IPS-20b (cell line): Measurements from ENCODE around the gene BICD1.
A peak's percentile ranks its signal among the peaks of the same experiment; 100 is the strongest.
"Not testable (repeated sequence)": the region's sequence is repeated elsewhere in the genome, so short reads cannot be mapped to it uniquely, and the experiment has no call there.

Experiments used
- H3K27ac ChIP-seq: one replicate; pipeline ENCODE4 v1.5.1; 2013; ENCODE audit warnings: low read length
- H3K27me3 ChIP-seq: 2 replicates; pipeline ENCODE4 v1.6.1; 2013; ENCODE audit warnings: mild to moderate bottlenecking, low read length, inconsistent platforms; ENCODE audit not compliant: insufficient read depth
- H3K36me3 ChIP-seq: 2 replicates; pipeline ENCODE4 v1.6.1; 2013; ENCODE audit warnings: low read depth, mild to moderate bottlenecking, inconsistent platforms, low read length, moderate library complexity; ENCODE audit not compliant: insufficient read depth
- H3K4me1 ChIP-seq: 2 replicates; pipeline ENCODE4 v1.6.1; 2013; ENCODE audit warnings: mild to moderate bottlenecking, control low read depth, inconsistent platforms, low read length, moderate library complexity; ENCODE audit not compliant: insufficient read depth
- H3K4me3 ChIP-seq: 2 replicates; pipeline ENCODE4 v1.5.1; 2013; ENCODE audit warnings: mild to moderate bottlenecking, low read length, inconsistent platforms
- H3K9ac ChIP-seq: 2 replicates; pipeline ENCODE4 v1.6.1; 2013; ENCODE audit warnings: low read depth, mild to moderate bottlenecking, inconsistent platforms, low read length, moderate library complexity
- H3K9me3 ChIP-seq: 2 replicates; pipeline ENCODE4 v1.6.1; 2013; ENCODE audit warnings: mild to moderate bottlenecking, low read depth, low read length, inconsistent platforms; ENCODE audit not compliant: insufficient read depth

BICD1 gene

GRCh38 chr12:32166510-32166909 lies 59.9 kb downstream of the BICD1 start:
- Histone ChIP-seq H3K27me3 (no peaks in the 10 kb centered on the region), H3K4me3 (no peak overlapping the region), H3K9ac (no peak overlapping the region), H3K4me1 (peaks cover 16% of the 10 kb centered on the region), H3K9me3 (no peaks in the 10 kb centered on the region), H3K27ac (no peak overlapping the region), H3K36me3 (no peaks in the 10 kb centered on the region)

GRCh38 chr12:32170437-32170998 lies 63.9 kb downstream of the BICD1 start:
- Histone ChIP-seq H3K4me3 (no peak overlapping the region), H3K27me3 (no peaks in the 10 kb centered on the region), H3K9me3 (no peaks in the 10 kb centered on the region), H3K27ac (no peak overlapping the region), H3K36me3 (no peaks in the 10 kb centered on the region), H3K4me1 (peaks cover 30% of the 10 kb centered on the region), H3K9ac (no peak overlapping the region)

- H3K9me3 ChIP-seq = no peaks in the 10 kb centered on the region
- H3K9ac ChIP-seq = no peak overlapping the region
- H3K27ac ChIP-seq = no peak overlapping the region
- peaks cover 30% of the 10 kb centered on the region for H3K4me1 ChIP-seq
- peaks cover 5% of the 10 kb centered on the region; the same call in 1 of the 2 replicates for H3K36me3 ChIP-seq
- peak overlapping the region; percentile 17; the same call in 1 of the 2 replicates for H3K4me3 ChIP-seq
- no peaks in the 10 kb centered on the region for H3K27me3 ChIP-seq
These were observed 64.6 kb downstream of the BICD1 start for GRCh38 chr12:32171211-32171610.

- no peak overlapping the region for H3K9ac ChIP-seq
- no peaks in the 10 kb centered on the region for H3K27me3 ChIP-seq
- H3K36me3 ChIP-seq = peaks cover 8% of the 10 kb centered on the region; the same call in 1 of the 2 replicates
- H3K27ac ChIP-seq = no peak overlapping the region
- H3K4me3 ChIP-seq = no peak overlapping the region
- H3K4me1 ChIP-seq = peaks cover 26% of the 10 kb centered on the region
- H3K9me3 ChIP-seq = no peaks in the 10 kb centered on the region
These were observed 70.0 kb downstream of the BICD1 start for GRCh38 chr12:32176606-32177005.

- Histone ChIP-seq H3K4me1 (peaks cover 15% of the 10 kb centered on the region; the same call in 1 of the 2 replicates), H3K9ac (no peak overlapping the region), H3K36me3 (peaks cover 8% of the 10 kb centered on the region; the same call in 1 of the 2 replicates), H3K9me3 (no peaks in the 10 kb centered on the region), H3K4me3 (no peak overlapping the region), H3K27ac (no peak overlapping the region), H3K27me3 (no peaks in the 10 kb centered on the region)
These were observed 71.8 kb downstream of the BICD1 start for GRCh38 chr12:32178341-32179010.

GRCh38 chr12:32179011-32179395 lies 72.4 kb downstream of the BICD1 start:
- no peak overlapping the region for H3K9ac ChIP-seq
- no peak overlapping the region for H3K27ac ChIP-seq
- H3K36me3 ChIP-seq = peaks cover 8% of the 10 kb centered on the region; the same call in 1 of the 2 replicates
- H3K9me3 ChIP-seq = no peaks in the 10 kb centered on the region
- H3K4me3 ChIP-seq = no peak overlapping the region
- no peaks in the 10 kb centered on the region for H3K27me3 ChIP-seq
- H3K4me1 ChIP-seq = peaks cover 15% of the 10 kb centered on the region; the same call in 1 of the 2 replicates

- peaks cover 15% of the 10 kb centered on the region; the same call in 1 of the 2 replicates for H3K4me1 ChIP-seq
- no peak overlapping the region for H3K9ac ChIP-seq
- H3K4me3 ChIP-seq = no peak overlapping the region
- H3K9me3 ChIP-seq = no peaks in the 10 kb centered on the region
- H3K27me3 ChIP-seq = no peaks in the 10 kb centered on the region
- no peaks in the 10 kb centered on the region; the same call in 1 of the 2 replicates for H3K36me3 ChIP-seq
- no peak overlapping the region for H3K27ac ChIP-seq
These were observed 75.0 kb downstream of the BICD1 start for GRCh38 chr12:32181498-32182175.

GRCh38 chr12:32183650-32184049 lies 77.0 kb downstream of the BICD1 start:
- Histone ChIP-seq H3K36me3 (no peaks in the 10 kb centered on the region; the same call in 1 of the 2 replicates), H3K4me1 (peaks cover 11% of the 10 kb centered on the region; the same call in 1 of the 2 replicates), H3K9ac (no peak overlapping the region), H3K27me3 (no peaks in the 10 kb centered on the region), H3K4me3 (no peak overlapping the region), H3K27ac (no peak overlapping the region), H3K9me3 (no peaks in the 10 kb centered on the region)

GRCh38 chr12:32187127-32187526 lies 80.5 kb downstream of the BICD1 start:
- not testable (repeated sequence) for H3K4me3 ChIP-seq, H3K9ac ChIP-seq, H3K36me3 ChIP-seq, H3K9me3 ChIP-seq, H3K27me3 ChIP-seq, H3K4me1 ChIP-seq, H3K27ac ChIP-seq

- Histone ChIP-seq H3K9me3 (peaks cover 23% of the 10 kb centered on the region; the same call in 1 of the 2 replicates), H3K27me3 (no peaks in the 10 kb centered on the region), H3K4me3 (no peak overlapping the region), H3K36me3 (peaks cover 19% of the 10 kb centered on the region), H3K4me1 (no peaks in the 10 kb centered on the region), H3K9ac (no peak overlapping the region), H3K27ac (no peak overlapping the region)
These were observed 84.8 kb downstream of the BICD1 start for GRCh38 chr12:32191445-32191844.

GRCh38 chr12:32196250-32197198 lies 89.9 kb downstream of the BICD1 start:
- Histone ChIP-seq H3K4me3 (no peak overlapping the region), H3K27ac (no peak overlapping the region), H3K9ac (no peak overlapping the region), H3K9me3 (peaks cover 35% of the 10 kb centered on the region), H3K36me3 (peaks cover 26% of the 10 kb centered on the region), H3K4me1 (0 out of 2 replicates have a peak, but pooled peaks cover 4% of the 10 kb centered on the region), H3K27me3 (no peaks in the 10 kb centered on the region)
